Measurements from ENCODE around the gene SPECC1L. TPM values are rescaled to one million over a fixed set of nuclear protein-coding genes. Genes with fewer than 3 reads are reported as not detected.

The SPECC1L gene
- total RNA-seq, 1 experiment from 2014 or later: 40.8 TPM

DNA sequence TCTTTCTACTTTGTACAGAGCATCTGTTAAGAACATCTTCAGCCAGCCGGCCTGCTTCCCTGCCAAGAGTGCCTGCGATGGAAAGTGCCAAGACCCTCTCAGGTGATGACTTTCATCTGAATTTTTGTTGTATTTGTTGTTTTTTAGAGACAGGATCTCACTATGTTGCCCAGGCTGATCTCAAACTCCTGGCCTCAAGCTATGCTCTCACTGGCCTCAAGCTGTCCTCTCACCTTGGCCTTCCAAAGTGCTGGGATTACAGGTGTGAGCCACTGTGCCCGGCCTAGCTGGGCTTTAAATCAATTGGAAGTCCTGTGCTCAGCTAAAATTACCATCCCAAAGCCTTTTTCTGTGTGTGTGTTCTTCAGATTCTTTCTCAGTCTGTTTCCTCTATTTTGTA, 92.6 kb downstream of the SPECC1L start:
- Histone ChIP-seq H3K9me2 (ENCODE audit: insufficient read depth) (no peaks in the 10 kb centered on the region), H3K27me3 (ENCODE audit: insufficient read depth, low read length) (no peaks in the 10 kb centered on the region), H3K79me2 (ENCODE audit: insufficient read depth, low read length) (no peaks in the 10 kb centered on the region), H3K36me3 (ENCODE audit: control insufficient read depth in 1 of 2, insufficient read depth in 2 of 2, low read length in 2 of 2) (peaks cover 11 to 22% of the 10 kb centered on the region in 2 experiments; a peak in 3 of 4 replicates), H3K4me2 (ENCODE audit: low read length) (no peak overlapping the region), H2AFZ (ENCODE audit: low read depth, low read length, poor library complexity, severe bottlenecking) (no peak overlapping the region), H3K4me3 (replicated peaks in 1 of 2; ENCODE audit: low read depth in 1 of 2, low read length in 2 of 2) (no peak overlapping the region), H3K9ac (ENCODE audit: low read length) (no peak overlapping the region), H4K20me1 (ENCODE audit: insufficient read depth) (no peaks in the 10 kb centered on the region), H3K27ac (ENCODE audit: low read depth, low read length) (no peak overlapping the region), H3K4me1 (ENCODE audit: control insufficient read depth in 1 of 2, insufficient read depth in 2 of 2, low read length in 2 of 2) (0 out of 4 replicates have a peak, but pooled peaks cover 0 to 4% of the 10 kb centered on the region in 2 experiments), H3K9me3 (ENCODE audit: control insufficient read depth in 1 of 2, insufficient read depth in 1 of 2, low read depth in 1 of 2, low read length in 2 of 2) (no peaks in the 10 kb centered on the region)
- ChIA-PET POLR2A (no interaction called here), CTCF (no interaction called here), RAD21 (ENCODE audit: low non-redundant PET in 1 of 2, low total read pairs in 2 of 2, uncharacterized antibody in 2 of 2, unreplicated experiment in 2 of 2) (no interaction called here)
- TF ChIP-seq EGR1 (IDR thresholded peaks at IDR 0.05; ENCODE audit: low read depth) (no peak), ELF1 (IDR thresholded peaks at IDR 0.05; ENCODE audit: borderline replicate concordance, low read depth) (no peak), SIN3A (IDR thresholded peaks at IDR 0.05; ENCODE audit: low read depth) (no peak), SP1 (IDR thresholded peaks at IDR 0.05; ENCODE audit: low read depth) (no peak), CTCF (IDR thresholded peaks at IDR 0.05 in 2 of 3, conservative IDR thresholded peaks at IDR 0.05 in 1 of 3; ENCODE audit: borderline replicate concordance in 1 of 3, insufficient read depth in 1 of 3, low read depth in 2 of 3, low read length in 2 of 3) (no peak), MAX (IDR thresholded peaks at IDR 0.05) (no peak), ZBTB33 (IDR thresholded peaks at IDR 0.05; ENCODE audit: extremely low read depth, insufficient replicate concordance, low read length) (no peak), TCF7L2 (IDR thresholded peaks at IDR 0.05; ENCODE audit: borderline replicate concordance, extremely low read depth, insufficient read depth, insufficient read length) (no peak), POLR2A (IDR thresholded peaks at IDR 0.05; ENCODE audit: borderline replicate concordance, extremely low read depth, insufficient read depth, insufficient read length) (no peak), EZH2 (IDR thresholded peaks at IDR 0.05) (no peak)
- DNase-seq (ENCODE audit: low read depth, low spot score) (no peak), ATAC-seq (no peak)
- intact Hi-C loops (cut with micrococcal nuclease): no loop called here
- BruUV-seq (replicated peaks): no TSS peak
